Retina (tissue), 1 donor: ENCODE data around the gene B3GAT2.
"Not testable (repeated sequence)": the region's sequence is repeated elsewhere in the genome, so short reads cannot be mapped to it uniquely, and the experiment has no call there.

Experiments used
- DNase-seq: peaks from one replicate; pipeline ENCODE4 v3.0.0-alpha.2; 2016

B3GAT2 gene

GRCh38 chr6:70956451-70957283 lies at the start of gene B3GAT2:
TSS of gene B3GAT2 (minus strand) at chr6:70957060. CDS start at chr6:70956429, 631 bp downstream.
- DNase-seq: peak; percentile 89

GRCh38 chr6:70998148-70998547 lies 41.3 kb upstream of the B3GAT2 start:
- peak; percentile 56 for DNase-seq

- no peak for DNase-seq
Observed at GRCh38 chr6:70997379-70997778, 40.5 kb upstream of the B3GAT2 start.

GRCh38 chr6:70996106-70996505 lies 39.2 kb upstream of the B3GAT2 start:
- peak; percentile 27 for DNase-seq

GRCh38 chr6:70995411-70995810 lies 38.6 kb upstream of the B3GAT2 start:
- DNase-seq: no peak

GRCh38 chr6:70991253-70991652 lies 34.4 kb upstream of the B3GAT2 start:
- DNase-seq: no peak

GRCh38 chr6:70985156-70985555 lies 28.3 kb upstream of the B3GAT2 start:
- DNase-seq: no peak

GRCh38 chr6:70982747-70983146 lies 25.9 kb upstream of the B3GAT2 start:
- no peak for DNase-seq

GRCh38 chr6:70980727-70981126 lies 23.9 kb upstream of the B3GAT2 start:
- DNase-seq: no peak

GRCh38 chr6:70973604-70974003 lies 16.7 kb upstream of the B3GAT2 start:
- DNase-seq: no peak

- no peak for DNase-seq
Observed at GRCh38 chr6:70967049-70967448, 10.2 kb upstream of the B3GAT2 start.

GRCh38 chr6:70957284-70957617 lies 391 bp upstream of the B3GAT2 start:
- DNase-seq: no peak

GRCh38 chr6:70956191-70956450 lies 739 bp downstream of the B3GAT2 start:
- DNase-seq: no peak

- peak; percentile 94 for DNase-seq
Observed at GRCh38 chr6:70955441-70956190, 1.2 kb downstream of the B3GAT2 start.

- peak; percentile 18 for DNase-seq
Observed at GRCh38 chr6:70954750-70955149, 2.1 kb downstream of the B3GAT2 start.

- DNase-seq: no peak
Observed at GRCh38 chr6:70954176-70954575, 2.7 kb downstream of the B3GAT2 start.

GRCh38 chr6:70952608-70953165 lies 4.2 kb downstream of the B3GAT2 start:
- no peak for DNase-seq

GRCh38 chr6:70944321-70944720 lies 12.5 kb downstream of the B3GAT2 start:
- DNase-seq: not testable (repeated sequence)

GRCh38 chr6:70933853-70934252 lies 23.0 kb downstream of the B3GAT2 start:
- DNase-seq: no peak

- DNase-seq: no peak
Observed at GRCh38 chr6:70905742-70906141, 51.1 kb downstream of the B3GAT2 start.

- no peak for DNase-seq
Observed at GRCh38 chr6:70903665-70904452, 53.0 kb downstream of the B3GAT2 start.

- no peak for DNase-seq
Observed at GRCh38 chr6:70901324-70901723, 55.5 kb downstream of the B3GAT2 start.

- no peak for DNase-seq
Observed at GRCh38 chr6:70900047-70900446, 56.8 kb downstream of the B3GAT2 start.
